ENCODE data around the gene RBM34.
"Not testable (repeated sequence)": the region's sequence is repeated elsewhere in the genome, so short reads cannot be mapped to it uniquely, and the experiment has no call there.

Gene RBM34

GRCh38 chr1:235090406-235091069, 70.5 kb downstream of the RBM34 start:
- no peak for FAIRE-seq
- no peak for DNase-seq (ENCODE audit: insufficient read length, low spot score)
- TF ChIP-seq, protein P1, sequence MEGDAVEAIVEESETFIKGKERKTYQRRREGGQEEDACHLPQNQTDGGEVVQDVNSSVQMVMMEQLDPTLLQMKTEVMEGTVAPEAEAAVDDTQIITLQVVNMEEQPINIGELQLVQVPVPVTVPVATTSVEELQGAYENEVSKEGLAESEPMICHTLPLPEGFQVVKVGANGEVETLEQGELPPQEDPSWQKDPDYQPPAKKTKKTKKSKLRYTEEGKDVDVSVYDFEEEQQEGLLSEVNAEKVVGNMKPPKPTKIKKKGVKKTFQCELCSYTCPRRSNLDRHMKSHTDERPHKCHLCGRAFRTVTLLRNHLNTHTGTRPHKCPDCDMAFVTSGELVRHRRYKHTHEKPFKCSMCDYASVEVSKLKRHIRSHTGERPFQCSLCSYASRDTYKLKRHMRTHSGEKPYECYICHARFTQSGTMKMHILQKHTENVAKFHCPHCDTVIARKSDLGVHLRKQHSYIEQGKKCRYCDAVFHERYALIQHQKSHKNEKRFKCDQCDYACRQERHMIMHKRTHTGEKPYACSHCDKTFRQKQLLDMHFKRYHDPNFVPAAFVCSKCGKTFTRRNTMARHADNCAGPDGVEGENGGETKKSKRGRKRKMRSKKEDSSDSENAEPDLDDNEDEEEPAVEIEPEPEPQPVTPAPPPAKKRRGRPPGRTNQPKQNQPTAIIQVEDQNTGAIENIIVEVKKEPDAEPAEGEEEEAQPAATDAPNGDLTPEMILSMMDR (IDR thresholded peaks at IDR 0.05; ENCODE audit: insufficient read depth, missing control alignments) = no peak

DNA sequence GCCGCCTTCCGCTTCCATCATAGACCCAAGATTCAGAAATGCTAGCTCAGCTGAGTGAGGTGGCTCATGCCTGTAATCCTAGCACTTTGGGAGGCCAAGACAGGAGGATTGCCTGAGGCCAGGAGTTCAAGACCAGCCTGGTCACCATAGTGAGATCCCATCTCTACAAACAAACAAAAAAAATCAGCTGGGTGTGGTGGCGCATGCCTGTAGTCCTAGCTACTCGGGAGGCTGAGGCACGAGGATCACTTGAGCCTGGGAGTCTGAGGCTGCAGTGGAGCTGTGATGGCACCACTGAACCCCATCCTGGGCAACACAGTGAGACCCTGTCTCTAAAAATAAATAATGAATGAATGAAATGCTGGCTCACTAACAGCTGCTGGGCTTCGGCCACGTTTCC, 72.1 kb downstream of the RBM34 start:
- no peak for DNase-seq (ENCODE audit: insufficient read length, low spot score)
- no peak for FAIRE-seq
- TF ChIP-seq, protein P1 (IDR thresholded peaks at IDR 0.05; ENCODE audit: insufficient read depth, missing control alignments) = no peak

- FAIRE-seq = no peak
- no peak for DNase-seq (ENCODE audit: insufficient read length, low spot score)
- TF ChIP-seq, protein P1 (IDR thresholded peaks at IDR 0.05; ENCODE audit: insufficient read depth, missing control alignments) = no peak
These were observed 72.6 kb downstream of the RBM34 start for GRCh38 chr1:235088430-235088829.

- FAIRE-seq (no peak), DNase-seq (ENCODE audit: insufficient read length, low spot score) (no peak)
- TF ChIP-seq, protein P1 (IDR thresholded peaks at IDR 0.05; ENCODE audit: insufficient read depth, missing control alignments) = no peak
These were observed 73.1 kb downstream of the RBM34 start for GRCh38 chr1:235087906-235088305.

GRCh38 chr1:235085411-235086117, 75.5 kb downstream of the RBM34 start:
- DNase-seq (ENCODE audit: insufficient read length, low spot score); FAIRE-seq: not testable (repeated sequence)
